ENCODE results near the gene ABCF1.
"Not testable (repeated sequence)": the region's sequence is repeated elsewhere in the genome, so short reads cannot be mapped to it uniquely, and the experiment has no call there.

DNA sequence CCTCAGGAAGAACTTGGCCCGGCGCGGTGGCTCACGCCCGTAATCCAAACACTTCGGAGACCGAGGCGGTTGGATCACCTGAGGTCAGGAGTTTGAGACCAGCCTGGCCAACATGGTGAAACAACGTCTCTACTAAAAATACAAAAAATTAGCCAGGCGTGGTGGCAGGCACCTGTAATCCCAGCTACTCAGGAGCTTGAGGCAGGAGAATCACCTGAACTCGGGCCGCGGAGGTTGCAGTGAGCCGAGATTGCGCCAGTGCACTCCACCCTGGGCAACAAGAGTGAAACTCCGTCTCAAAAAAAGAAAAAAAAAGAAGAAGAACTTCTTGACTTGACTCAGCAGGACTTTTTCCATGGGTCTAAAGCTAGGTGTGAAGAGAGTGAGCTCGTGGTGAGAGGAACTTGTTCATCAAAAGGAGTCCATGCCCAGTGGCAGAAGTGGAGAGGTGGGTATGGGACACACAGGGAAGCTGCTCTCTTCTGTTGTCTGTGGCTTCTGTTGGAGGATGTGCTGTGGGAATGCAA lies 41.8 kb upstream of the ABCF1 start:
- not testable (repeated sequence) for TF ChIP-seq POLR2A, POLR2AphosphoS5 (IDR thresholded peaks at IDR 0.05; ENCODE audit: low read depth, low read length)
